Epithelial cell of esophagus (primary cell): ENCODE data around the gene MYD88.
"Not testable (repeated sequence)": the region's sequence is repeated elsewhere in the genome, so short reads cannot be mapped to it uniquely, and the experiment has no call there.

Experiments
- DNase-seq: peaks from one replicate; pipeline ENCODE4 v3.0.0; 2010; ENCODE audit warnings: low read depth
- H3K4me3 ChIP-seq: 2 replicates; pipeline ENCODE4 v1.5.1; 2011; ENCODE audit warnings: mild to moderate bottlenecking, low read length, control low read depth
- CTCF ChIP-seq: IDR thresholded peaks from 2 replicates; pipeline ENCODE4 v1.5.1; 2011; ENCODE audit warnings: low read depth, mild to moderate bottlenecking, low read length, control low read depth, inconsistent platforms; ENCODE audit not compliant: insufficient read depth; ENCODE audit errors: missing control alignments

MYD88 gene

GRCh38 chr3:38154625-38155255 lies 16.3 kb downstream of the MYD88 start:
- no peak overlapping the region for H3K4me3 ChIP-seq
- no peak for TF ChIP-seq CTCF
- DNase-seq = peak; percentile 90

DNA sequence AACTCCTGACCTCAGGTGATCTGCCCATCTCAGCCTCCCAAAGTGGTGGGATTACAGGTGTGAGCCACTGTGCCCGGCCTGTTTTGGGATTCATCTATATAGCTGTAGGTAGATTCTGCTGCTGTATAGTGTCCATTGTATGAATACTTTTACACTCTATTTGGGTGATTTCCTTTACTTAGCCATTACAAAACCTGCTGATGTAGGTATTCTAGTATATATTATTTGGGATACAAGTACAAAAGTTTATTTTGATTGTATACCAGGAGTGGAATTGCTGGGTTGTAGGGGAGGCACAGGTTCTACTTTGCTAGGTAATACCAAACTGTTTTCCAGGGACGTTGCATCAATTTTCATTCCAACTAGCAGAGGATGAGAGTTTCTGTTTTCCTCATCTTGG lies 17.4 kb downstream of the MYD88 start:
- no peak for DNase-seq
- no peak overlapping the region for H3K4me3 ChIP-seq
- TF ChIP-seq CTCF = no peak

DNA sequence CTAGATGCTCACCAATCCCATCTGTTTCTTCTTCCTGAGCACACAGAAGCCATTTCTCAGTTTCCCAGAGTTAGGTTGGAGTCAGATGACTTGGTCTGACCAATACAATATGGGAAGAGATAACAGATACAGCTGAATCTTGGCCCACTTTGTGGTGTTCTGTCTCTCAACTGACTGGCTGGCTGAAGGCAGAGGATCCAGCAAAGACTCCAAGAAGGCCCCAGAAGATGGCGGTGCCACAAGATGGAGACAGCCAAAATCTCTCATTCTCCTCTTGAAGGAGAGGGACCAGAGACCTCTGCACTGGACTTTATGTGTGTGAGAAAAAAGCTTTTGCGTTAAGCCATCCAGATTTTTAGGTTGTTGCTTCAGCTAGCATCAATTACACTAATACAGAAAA lies 18.7 kb downstream of the MYD88 start:
- no peak for DNase-seq
- H3K4me3 ChIP-seq = no peak overlapping the region
- TF ChIP-seq CTCF = no peak

- peak; percentile 96 for DNase-seq
- no peak for TF ChIP-seq CTCF
- no peak overlapping the region for H3K4me3 ChIP-seq
These were observed 19.1 kb downstream of the MYD88 start for GRCh38 chr3:38157595-38157994.

DNA sequence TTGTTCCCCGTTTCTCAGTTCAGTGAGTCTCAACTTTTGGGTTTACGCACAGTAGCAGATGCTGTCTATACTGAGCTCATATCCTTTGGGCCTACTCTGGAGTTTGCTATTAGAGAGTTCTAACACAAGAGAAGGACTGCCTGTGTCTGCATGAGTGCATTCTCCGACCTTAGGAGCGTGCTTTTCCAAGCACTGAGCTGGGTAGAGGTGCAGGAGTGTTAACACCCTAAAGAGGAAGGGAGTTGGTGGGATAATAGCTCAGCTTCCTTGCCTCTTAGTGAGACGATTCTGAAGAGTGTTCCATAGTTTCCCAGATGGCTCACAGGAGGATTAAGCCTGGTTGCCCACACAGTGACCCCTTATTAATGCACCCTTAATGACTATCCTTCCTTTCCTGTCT lies 20.0 kb downstream of the MYD88 start:
- no peak overlapping the region for H3K4me3 ChIP-seq
- no peak for DNase-seq
- no peak for TF ChIP-seq CTCF

GRCh38 chr3:38160704-38161103 lies 22.2 kb downstream of the MYD88 start:
- H3K4me3 ChIP-seq, DNase-seq: not testable (repeated sequence)

GRCh38 chr3:38163117-38163840 lies 24.8 kb downstream of the MYD88 start:
- TF ChIP-seq CTCF = peak; percentile 33
- DNase-seq = no peak

More at GRCh38 chr3:38163117-38163840, 24.8 kb downstream of the MYD88 start:
- no peak overlapping the region for H3K4me3 ChIP-seq
